ENCODE data around the gene RBM11. TPM values are rescaled to one million over a fixed set of nuclear protein-coding genes. Genes with fewer than 3 reads are reported as not detected.

Gene RBM11
- total and polyA plus RNA-seq, 7 experiments from 2014 or later = 0.46 to 19.3 (median 4.9) TPM

- no peak for DNase-seq
- Mint-ChIP-seq H3K27ac (no peak overlapping the region), H3K4me1 (no peaks in the 10 kb centered on the region), H3K27me3 (peaks cover 0 to 9% (median 2%) of the 10 kb centered on the region in 5 donors), H3K36me3 (peaks cover 0 to 28% (median 20%) of the 10 kb centered on the region in 5 donors), H3K9me3 (peaks cover 7 to 26% (median 15%) of the 10 kb centered on the region in 11 donors), H3K4me3 (peak overlapping the region in 1 of 10 donors; percentile 34)
- Histone ChIP-seq H3K4me1 (ENCODE audit: control insufficient read depth in 2 of 2, insufficient read depth in 2 of 2, low read length in 2 of 2) (no peaks in the 10 kb centered on the region), H3K4me3 (ENCODE audit: low read length) (no peak overlapping the region), H3K9me3 (ENCODE audit: control insufficient read depth in 2 of 3, low read length in 3 of 3) (peaks cover 0 to 13% (median 4%) of the 10 kb centered on the region in 3 experiments), H3K27ac (ENCODE audit: low read depth, low read length) (no peak overlapping the region), H3K36me3 (ENCODE audit: control insufficient read depth in 2 of 3, insufficient read depth in 3 of 3, low read length in 3 of 3) (no peaks in the 10 kb centered on the region), H3K27me3 (ENCODE audit: control insufficient read depth in 2 of 2, insufficient read depth in 2 of 2, low read length in 2 of 2) (no peaks in the 10 kb centered on the region)
- no peak for ATAC-seq
- ChIA-PET POLR2A (no interaction called here), CTCF (no interaction called here)
- intact Hi-C loops (cut with micrococcal nuclease) = no loop called here
Observed at GRCh38 chr21:14229399-14229798, 13.4 kb downstream of the RBM11 start.

DNA sequence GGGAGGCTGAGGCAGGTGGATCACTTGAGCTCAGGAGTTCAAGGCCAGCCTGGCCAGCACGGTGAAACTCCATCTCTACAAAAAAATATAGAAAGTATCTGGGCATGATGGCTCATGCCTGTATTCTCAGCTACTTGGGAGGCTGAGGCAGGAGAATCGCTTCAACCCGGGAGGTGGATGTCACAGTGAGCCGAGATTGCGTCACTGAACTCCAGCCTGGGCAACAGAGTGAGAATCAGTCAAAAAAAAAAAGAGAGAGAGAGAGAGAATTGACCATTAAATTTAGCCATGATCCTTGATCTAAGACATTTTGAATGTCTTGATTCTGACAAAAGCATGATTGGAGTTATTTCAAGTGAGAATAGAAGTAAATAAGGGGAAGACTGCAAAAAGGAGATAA is 19.1 kb downstream of the RBM11 start:
- intact Hi-C loops (cut with micrococcal nuclease) = no loop called here
- POLR2A ChIA-PET = no interaction called here
- H3K27ac Mint-ChIP-seq = no peak overlapping the region
- peaks cover 0 to 5% (median 0%) of the 10 kb centered on the region in 5 donors for H3K36me3 Mint-ChIP-seq
- H3K27me3 Mint-ChIP-seq = peaks cover 0 to 13% (median 7%) of the 10 kb centered on the region in 5 donors
- ATAC-seq (no peak), DNase-seq (no peak)
- no peak overlapping the region for H3K4me3 ChIP-seq (ENCODE audit: low read length)
- peaks cover 0 to under 1% (median 0%) of the 10 kb centered on the region in 3 experiments for H3K9me3 ChIP-seq (ENCODE audit: control insufficient read depth in 2 of 3, low read length in 3 of 3)
- no peak overlapping the region for H3K27ac ChIP-seq (ENCODE audit: low read depth, low read length)
- no peak overlapping the region for H3K4me3 Mint-ChIP-seq
- H3K4me1 Mint-ChIP-seq = peaks cover 0 to 8% (median 0%) of the 10 kb centered on the region in 7 donors
- H3K4me1 ChIP-seq (ENCODE audit: control insufficient read depth in 2 of 2, insufficient read depth in 2 of 2, low read length in 2 of 2) = no peaks in the 10 kb centered on the region
- H3K9me3 Mint-ChIP-seq = peaks cover 0 to 7% (median 4%) of the 10 kb centered on the region in 11 donors
- H3K36me3 ChIP-seq (ENCODE audit: control insufficient read depth in 2 of 3, insufficient read depth in 3 of 3, low read length in 3 of 3) = no peaks in the 10 kb centered on the region
- CTCF ChIA-PET = no interaction called here
- no peaks in the 10 kb centered on the region for H3K27me3 ChIP-seq (ENCODE audit: control insufficient read depth in 2 of 2, insufficient read depth in 2 of 2, low read length in 2 of 2)

DNA sequence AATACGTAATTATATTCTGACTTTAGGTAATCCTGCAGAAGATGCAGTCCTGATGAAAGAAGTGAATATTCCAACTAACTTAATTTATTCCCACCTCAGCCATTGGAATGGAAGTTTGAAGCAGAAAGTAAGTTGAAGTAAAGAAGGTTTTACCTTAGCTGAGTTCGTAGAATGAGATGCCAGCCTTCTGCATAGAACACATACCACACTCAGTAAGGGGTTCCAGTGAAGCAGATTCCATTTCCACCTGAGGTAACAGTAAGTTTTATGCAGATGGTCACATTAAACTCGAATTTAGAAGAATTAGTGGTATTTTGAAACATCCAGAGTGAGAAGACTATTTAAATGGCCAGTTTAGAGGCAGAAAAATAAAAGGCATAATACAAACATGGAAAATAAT is 20.2 kb downstream of the RBM11 start:
- no peak for DNase-seq
- Mint-ChIP-seq H3K27ac (no peak overlapping the region), H3K4me3 (no peak overlapping the region), H3K4me1 (peaks cover 0 to 16% (median 8%) of the 10 kb centered on the region in 7 donors), H3K9me3 (peaks cover 0 to 2% (median 0%) of the 10 kb centered on the region in 11 donors), H3K27me3 (peaks cover 0 to 10% (median 7%) of the 10 kb centered on the region in 5 donors), H3K36me3 (no peaks in the 10 kb centered on the region)
- H3K27ac ChIP-seq (ENCODE audit: low read depth, low read length) = no peak overlapping the region
- ChIA-PET POLR2A (no interaction called here), CTCF (no interaction called here)
- no peaks in the 10 kb centered on the region for H3K9me3 ChIP-seq (ENCODE audit: control insufficient read depth in 2 of 3, low read length in 3 of 3)
- H3K36me3 ChIP-seq (ENCODE audit: control insufficient read depth in 2 of 3, insufficient read depth in 3 of 3, low read length in 3 of 3) = no peaks in the 10 kb centered on the region
- intact Hi-C loops (cut with micrococcal nuclease) = no loop called here
- H3K27me3 ChIP-seq (ENCODE audit: control insufficient read depth in 2 of 2, insufficient read depth in 2 of 2, low read length in 2 of 2) = no peaks in the 10 kb centered on the region
- peaks cover 0 to 5% of the 10 kb centered on the region in 2 donors for H3K4me1 ChIP-seq (ENCODE audit: control insufficient read depth in 2 of 2, insufficient read depth in 2 of 2, low read length in 2 of 2)
- no peak for ATAC-seq
- H3K4me3 ChIP-seq (ENCODE audit: low read length) = no peak overlapping the region

- ChIA-PET POLR2A (no interaction called here), CTCF (no interaction called here)
- Mint-ChIP-seq H3K4me1 (peaks cover 0 to 30% (median 17%) of the 10 kb centered on the region in 7 donors), H3K36me3 (no peaks in the 10 kb centered on the region), H3K27ac (peak overlapping the region in 2 of 9 donors; percentile 1 to 29), H3K4me3 (no peak overlapping the region), H3K9me3 (peaks cover 0 to 4% (median 0%) of the 10 kb centered on the region in 11 donors), H3K27me3 (peaks cover 0 to 9% (median 4%) of the 10 kb centered on the region in 5 donors)
- ATAC-seq (no peak), DNase-seq (no peak)
- intact Hi-C loops (cut with micrococcal nuclease) = no loop called here
- Histone ChIP-seq H3K9me3 (ENCODE audit: control insufficient read depth in 2 of 3, low read length in 3 of 3) (no peaks in the 10 kb centered on the region), H3K36me3 (ENCODE audit: control insufficient read depth in 2 of 3, insufficient read depth in 3 of 3, low read length in 3 of 3) (no peaks in the 10 kb centered on the region), H3K27ac (ENCODE audit: low read depth, low read length) (no peak overlapping the region), H3K4me1 (ENCODE audit: control insufficient read depth in 2 of 2, insufficient read depth in 2 of 2, low read length in 2 of 2) (peaks cover 0 to 12% of the 10 kb centered on the region in 2 donors), H3K4me3 (ENCODE audit: low read length) (no peak overlapping the region), H3K27me3 (ENCODE audit: control insufficient read depth in 2 of 2, insufficient read depth in 2 of 2, low read length in 2 of 2) (no peaks in the 10 kb centered on the region)
Observed at GRCh38 chr21:14239281-14239680, 23.3 kb downstream of the RBM11 start.

DNA sequence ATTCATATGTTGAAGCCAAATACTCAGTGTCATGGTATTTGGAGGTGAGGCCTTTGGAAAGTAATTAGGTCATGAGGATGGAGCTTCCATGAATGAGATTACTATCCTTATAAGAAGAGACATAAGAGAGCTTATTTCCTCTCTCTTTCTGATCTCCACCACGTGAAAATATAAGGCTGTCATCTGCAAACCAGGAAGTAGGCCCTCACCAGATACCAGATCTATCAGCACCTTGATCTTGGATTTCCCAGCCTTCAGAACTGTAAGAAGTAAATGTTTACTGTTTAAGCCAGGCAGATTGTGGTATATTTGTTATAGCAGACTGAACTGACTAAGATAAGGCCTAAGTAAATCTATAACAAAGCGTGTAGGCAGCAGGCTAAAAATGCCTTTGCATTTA is 25.3 kb downstream of the RBM11 start:
- Histone ChIP-seq H3K36me3 (ENCODE audit: control insufficient read depth in 2 of 3, insufficient read depth in 3 of 3, low read length in 3 of 3) (no peaks in the 10 kb centered on the region), H3K27ac (ENCODE audit: low read depth, low read length) (no peak overlapping the region), H3K4me1 (ENCODE audit: control insufficient read depth in 2 of 2, insufficient read depth in 2 of 2, low read length in 2 of 2) (peaks cover 0 to 12% of the 10 kb centered on the region in 2 donors), H3K9me3 (ENCODE audit: control insufficient read depth in 2 of 3, low read length in 3 of 3) (no peaks in the 10 kb centered on the region), H3K4me3 (ENCODE audit: low read length) (no peak overlapping the region), H3K27me3 (ENCODE audit: control insufficient read depth in 2 of 2, insufficient read depth in 2 of 2, low read length in 2 of 2) (no peaks in the 10 kb centered on the region)
- ATAC-seq (peak; percentile 27), DNase-seq (peak in 6 of 9 donors; percentile 15 to 52 (median 28))
- Mint-ChIP-seq H3K4me1 (peaks cover 0 to 30% (median 17%) of the 10 kb centered on the region in 7 donors), H3K9me3 (peaks cover 0 to 4% (median 0%) of the 10 kb centered on the region in 11 donors), H3K36me3 (no peaks in the 10 kb centered on the region), H3K4me3 (peak overlapping the region in 6 of 10 donors; percentile 32 to 47 (median 38)), H3K27me3 (peaks cover 0 to 4% (median under 1%) of the 10 kb centered on the region in 5 donors), H3K27ac (peak overlapping the region in 7 of 9 donors; percentile 38 to 88 (median 72))
- intact Hi-C loops (cut with micrococcal nuclease) = no loop called here
- ChIA-PET POLR2A (no interaction called here), CTCF (no interaction called here)

DNA sequence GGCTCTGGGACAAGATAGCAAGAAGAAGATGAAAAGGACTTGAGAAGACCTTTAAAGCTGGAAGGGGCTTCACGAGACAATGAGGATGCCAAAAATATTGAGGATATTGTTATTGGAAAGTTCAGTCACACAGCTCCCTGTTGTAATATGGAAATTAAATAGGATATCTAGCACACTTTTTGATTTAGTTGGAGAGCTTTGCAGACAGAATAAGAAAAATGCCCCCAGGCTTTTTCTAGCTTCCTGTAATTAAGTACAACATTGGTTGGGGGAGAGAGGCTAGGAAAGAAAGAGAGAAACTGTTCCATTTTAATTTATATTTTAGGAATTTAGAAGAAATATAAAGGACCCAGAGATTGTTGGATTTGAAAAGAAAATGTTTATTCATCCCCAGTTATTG is 27.5 kb downstream of the RBM11 start:
- Mint-ChIP-seq H3K4me3 (no peak overlapping the region), H3K27me3 (peaks cover 0 to 15% (median 0%) of the 10 kb centered on the region in 5 donors), H3K27ac (peak overlapping the region in 1 of 9 donors; percentile 24), H3K9me3 (peaks cover 0 to 4% (median 0%) of the 10 kb centered on the region in 11 donors), H3K36me3 (peaks cover 0 to 4% (median 0%) of the 10 kb centered on the region in 5 donors), H3K4me1 (peaks cover 0 to 30% (median 17%) of the 10 kb centered on the region in 7 donors)
- DNase-seq (no peak), ATAC-seq (no peak)
- Histone ChIP-seq H3K36me3 (ENCODE audit: control insufficient read depth in 2 of 3, insufficient read depth in 3 of 3, low read length in 3 of 3) (no peaks in the 10 kb centered on the region), H3K27me3 (ENCODE audit: control insufficient read depth in 2 of 2, insufficient read depth in 2 of 2, low read length in 2 of 2) (no peaks in the 10 kb centered on the region), H3K4me3 (ENCODE audit: low read length) (no peak overlapping the region), H3K4me1 (ENCODE audit: control insufficient read depth in 2 of 2, insufficient read depth in 2 of 2, low read length in 2 of 2) (peaks cover 0 to 12% of the 10 kb centered on the region in 2 donors), H3K27ac (ENCODE audit: low read depth, low read length) (no peak overlapping the region), H3K9me3 (ENCODE audit: control insufficient read depth in 2 of 3, low read length in 3 of 3) (no peaks in the 10 kb centered on the region)
- intact Hi-C loops (cut with micrococcal nuclease) = no loop called here
- ChIA-PET POLR2A (no interaction called here), CTCF (no interaction called here)

DNA sequence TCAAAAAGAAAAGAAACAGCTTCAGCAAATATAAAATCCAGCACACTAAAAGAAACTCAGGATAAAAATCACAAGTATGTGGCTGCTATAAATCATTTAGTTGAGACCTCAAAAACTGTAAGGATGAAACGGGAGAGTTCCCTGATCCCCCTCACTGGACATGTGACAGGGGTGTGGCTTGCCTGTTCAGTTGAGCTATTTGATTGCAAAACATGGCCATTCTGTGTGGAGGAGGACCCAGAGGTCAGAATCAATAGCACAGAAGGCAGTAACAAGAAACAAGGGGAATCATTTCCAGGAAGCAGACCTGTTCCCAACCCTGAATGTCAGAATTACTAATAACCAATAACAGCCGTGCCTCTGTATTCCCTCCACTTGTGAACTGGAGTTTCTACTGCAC is 27.9 kb downstream of the RBM11 start:
- H3K9me3 ChIP-seq (ENCODE audit: control insufficient read depth in 2 of 3, low read length in 3 of 3) = no peaks in the 10 kb centered on the region

More for the DNA sequence above, 27.9 kb downstream of the RBM11 start:
- Histone ChIP-seq H3K4me3 (ENCODE audit: low read length) (no peak overlapping the region), H3K27ac (ENCODE audit: low read depth, low read length) (no peak overlapping the region), H3K4me1 (ENCODE audit: control insufficient read depth in 2 of 2, insufficient read depth in 2 of 2, low read length in 2 of 2) (peaks cover 0 to 12% of the 10 kb centered on the region in 2 donors), H3K36me3 (ENCODE audit: control insufficient read depth in 2 of 3, insufficient read depth in 3 of 3, low read length in 3 of 3) (no peaks in the 10 kb centered on the region), H3K27me3 (ENCODE audit: control insufficient read depth in 2 of 2, insufficient read depth in 2 of 2, low read length in 2 of 2) (no peaks in the 10 kb centered on the region)
- peaks cover 0 to 15% (median 0%) of the 10 kb centered on the region in 5 donors for H3K27me3 Mint-ChIP-seq
- no peak overlapping the region for H3K4me3 Mint-ChIP-seq
- H3K4me1 Mint-ChIP-seq = peaks cover 0 to 28% (median 17%) of the 10 kb centered on the region in 7 donors
- CTCF ChIA-PET = no interaction called here
- intact Hi-C loops (cut with micrococcal nuclease) = no loop called here
- H3K9me3 Mint-ChIP-seq = peaks cover 0 to 4% (median 0%) of the 10 kb centered on the region in 11 donors
- POLR2A ChIA-PET = no interaction called here
- ATAC-seq = no peak
- DNase-seq = no peak
- no peak overlapping the region for H3K27ac Mint-ChIP-seq
- H3K36me3 Mint-ChIP-seq = peaks cover 0 to 4% (median 0%) of the 10 kb centered on the region in 5 donors

Measured in naive thymus-derived CD4-positive, alpha-beta T cell (primary cell).